WTC11 (cell line): ENCODE measurements around the gene MALT1.

ENCODE experiments used
- CTCF ChIP-seq: fragments of 200-600 bp; IDR thresholded peaks from 2 replicates; pipeline ENCODE4 v1.8.0; 2022; ENCODE audit warnings: antibody characterized with exemption
- ZNF416 ChIP-seq: fragments of 250-450 bp; sonication (Bioruptor Pico); IDR thresholded peaks from 2 replicates; pipeline ENCODE4 v1.9.0; 2021; ENCODE audit warnings: mild to moderate bottlenecking, inconsistent platforms

GRCh38 chr18:58692422-58693185, 21.3 kb downstream of the MALT1 start:
- TF ChIP-seq CTCF (no peak), ZNF416 (CRISPR knock-in tag) (no peak)
